OCI-LY7 (cell line): ENCODE measurements around the gene PRRX1.

ENCODE experiments used
- CTCF ChIP-seq: fragments of 200-600 bp; sonication (generic); conservative IDR thresholded peaks from 2 replicates; pipeline ENCODE4 v1.5.1; 2014; ENCODE audit warnings: mild to moderate bottlenecking, antibody characterized with exemption, low read length, moderate library complexity, mixed read lengths
- EZH2phosphoT487 ChIP-seq: fragments of 200-600 bp; sonication (generic); IDR thresholded peaks from 2 replicates; pipeline ENCODE4 v1.6.1; 2018; ENCODE audit warnings: low read depth, borderline replicate concordance, mild to moderate bottlenecking, mixed run types, antibody characterized with exemption, low read length, moderate library complexity, mixed read lengths

GRCh38 chr1:170669107-170669445, 5.1 kb downstream of the PRRX1 start:
- TF ChIP-seq CTCF = no peak
- no peak for TF ChIP-seq EZH2phosphoT487
